Measurements from ENCODE around the gene DPP6. TPM values are rescaled to one million over a fixed set of nuclear protein-coding genes. Genes with fewer than 3 reads are reported as not detected.

The DPP6 gene
- total and polyA plus RNA-seq, 9 of the 15 experiments (the other 6 are each of a cell fraction or from before 2014, with no cell fraction given): not detected

- intact Hi-C loops (cut with micrococcal nuclease): no loop called here
- Histone ChIP-seq H3K36me3 (ENCODE audit: control insufficient read depth, insufficient read depth, low read length) (peaks cover 9% of the 10 kb centered on the region; the same call in 2 of the 3 replicates), H3K9me1 (ENCODE audit: control insufficient read depth, insufficient read depth, low read length) (no peaks in the 10 kb centered on the region), H3K9me3 (replicated peaks; ENCODE audit: control insufficient read depth, insufficient read depth, low read depth, low read length) (peaks cover 10% of the 10 kb centered on the region), H2AFZ (ENCODE audit: low read depth, low read length) (peak overlapping the region; percentile 95), H3K79me2 (ENCODE audit: control insufficient read depth, insufficient read depth, low read length) (peaks cover 20% of the 10 kb centered on the region), H3K4me1 (replicated peaks in 1 of 2; ENCODE audit: control insufficient read depth in 2 of 2, insufficient read depth in 2 of 2, low read length in 2 of 2) (peaks cover 11 to 53% of the 10 kb centered on the region in 2 experiments), H4K20me1 (replicated peaks; ENCODE audit: control insufficient read depth, insufficient read depth, low read length) (no peaks in the 10 kb centered on the region), H3K4me3 (peak overlapping the region; percentile 44; the same call in 1 of the 2 replicates), H3K4me2 (ENCODE audit: insufficient read depth, low read length) (peak overlapping the region; percentile 81), H3K9ac (ENCODE audit: insufficient read depth in 1 of 2, low read depth in 2 of 2, low read length in 2 of 2) (peak overlapping the region; percentile 38 to 76; a peak in 3 of 4 replicates), H3K27me3 (ENCODE audit: control insufficient read depth in 2 of 2, insufficient read depth in 2 of 2, low read length in 2 of 2) (no peaks in the 10 kb centered on the region), H3K27ac (ENCODE audit: extremely low read depth, low read depth, low read length) (peak overlapping the region; percentile 80; the same call in 1 of the 3 replicates)
- FAIRE-seq (no peak), DNase-seq (ENCODE audit: extremely low read depth in 1 of 4, low spot score in 3 of 4) (no peak), ATAC-seq (no peak; the same call in 2 of the 3 replicates)
- POLR2A ChIA-PET: interaction anchor here (1.0 kb wide), 2 partner anchors 13 to 17 kb away, joined by 3 to 4 read pairs; no protein-coding TSS in a partner anchor
- WGBS (ENCODE audit: insufficient coverage, low coverage, missing lambda C conversion rate): 39% methylated on average over 5 of the region's 5 CpGs
- in situ Hi-C loops (cut with MboI): no loop called here
- CTCF ChIA-PET (ENCODE audit: low intra/inter-chr PET ratio): no interaction called here
- BruUV-seq (replicated peaks): no TSS peak
- TF ChIP-seq FIP1L1 (IDR thresholded peaks at IDR 0.05; ENCODE audit: low read depth, low read length, poor library complexity, severe bottlenecking): no peak
- TF ChIP-seq ELF2 (CRISPR knock-in tag; IDR thresholded peaks at IDR 0.05): peak; percentile 23; the same call in 1 of the 2 replicates
- TF ChIP-seq PPARD (CRISPR knock-in tag; IDR thresholded peaks at IDR 0.05): no peak
- TF ChIP-seq KDM1A (IDR thresholded peaks at IDR 0.05): 0 out of 4 replicates have a peak, but pooled peaks of 1 of the 2 experiments have one; percentile 17
- 0 out of 2 replicates have a peak, but pooled peaks have one; percentile 22 for TF ChIP-seq ZNF589 (CRISPR knock-in tag; IDR thresholded peaks at IDR 0.05; ENCODE audit: low read depth)
- TF ChIP-seq, protein P1, sequence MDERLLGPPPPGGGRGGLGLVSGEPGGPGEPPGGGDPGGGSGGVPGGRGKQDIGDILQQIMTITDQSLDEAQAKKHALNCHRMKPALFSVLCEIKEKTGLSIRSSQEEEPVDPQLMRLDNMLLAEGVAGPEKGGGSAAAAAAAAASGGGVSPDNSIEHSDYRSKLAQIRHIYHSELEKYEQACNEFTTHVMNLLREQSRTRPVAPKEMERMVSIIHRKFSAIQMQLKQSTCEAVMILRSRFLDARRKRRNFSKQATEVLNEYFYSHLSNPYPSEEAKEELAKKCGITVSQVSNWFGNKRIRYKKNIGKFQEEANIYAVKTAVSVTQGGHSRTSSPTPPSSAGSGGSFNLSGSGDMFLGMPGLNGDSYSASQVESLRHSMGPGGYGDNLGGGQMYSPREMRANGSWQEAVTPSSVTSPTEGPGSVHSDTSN (CRISPR knock-in tag; IDR thresholded peaks at IDR 0.05; ENCODE audit: low read depth): no peak
- TF ChIP-seq, protein P1 (tag; conservative IDR thresholded peaks at IDR 0.05; ENCODE audit: low read depth): no peak
- TF ChIP-seq CAMTA2 (CRISPR knock-in tag; conservative IDR thresholded peaks at IDR 0.05): 0 out of 2 replicates have a peak, but pooled peaks have one; percentile 57
- TF ChIP-seq CBX2 (IDR thresholded peaks at IDR 0.05; ENCODE audit: insufficient read depth, low read length, poor library complexity, severe bottlenecking): no peak
- 0 out of 4 replicates have a peak, but pooled peaks of 1 of the 2 experiments have one; percentile 2 for TF ChIP-seq ARNT (IDR thresholded peaks at IDR 0.05)
- TF ChIP-seq GMEB1 (CRISPR knock-in tag; IDR thresholded peaks at IDR 0.05): no peak
Measured at GRCh38 chr7:154682003-154682402, 629.8 kb downstream of the DPP6 start.
